SU-DHL-6 (cell line): Measurements from ENCODE around the gene HSPH1.

Experiments used
- H2AFZ ChIP-seq: fragments of 200-600 bp; sonication (generic); 2 replicates; pipeline ENCODE4 v1.6.1; 2014; ENCODE audit warnings: low read depth, mild to moderate bottlenecking, moderate library complexity, mixed read lengths, antibody characterized with exemption, low read length; ENCODE audit not compliant: severe bottlenecking
- H3F3A ChIP-seq: fragments of 200-600 bp; shearing (Covaris generic); 2 replicates; pipeline ENCODE4 v1.6.0; 2016; ENCODE audit warnings: antibody characterized with exemption, mild to moderate bottlenecking; ENCODE audit not compliant: insufficient read depth
- H3K27ac ChIP-seq: fragments of 200-600 bp; sonication (generic); 2 replicates; pipeline ENCODE4 v1.5.1; 2016; ENCODE audit warnings: low read depth, mild to moderate bottlenecking, low read length, moderate library complexity, mixed read lengths
- H3K27me3 ChIP-seq: fragments of 200-600 bp; sonication (generic), shearing (Covaris generic); 2 replicates; pipeline ENCODE4 v1.6.0; 2014; ENCODE audit warnings: mild to moderate bottlenecking, low read length
- H3K36me3 ChIP-seq: fragments of 200-600 bp; sonication (generic); 2 replicates; pipeline ENCODE4 v1.6.1; 2014; ENCODE audit warnings: mild to moderate bottlenecking, low read length, mixed read lengths
- H3K4me2 ChIP-seq: fragments of 300-600, 200-600 bp; shearing (Covaris generic), sonication (generic); 2 replicates; pipeline ENCODE4 v1.6.0; 2014; ENCODE audit warnings: low read length, low read depth, mild to moderate bottlenecking; ENCODE audit not compliant: poor library complexity, severe bottlenecking
- H3K4me3 ChIP-seq: fragments of 200-600 bp; sonication (generic); 2 replicates; pipeline ENCODE4 v1.5.1; 2014; ENCODE audit warnings: antibody characterized with exemption, low read length, mild to moderate bottlenecking, mixed read lengths; ENCODE audit not compliant: insufficient read depth, poor library complexity, severe bottlenecking
- H3K79me2 ChIP-seq: fragments of 200-600 bp; sonication (generic); 2 replicates; pipeline ENCODE4 v1.6.1; 2014; ENCODE audit warnings: mild to moderate bottlenecking, low read length, moderate library complexity; ENCODE audit not compliant: insufficient read depth
- H3K9ac ChIP-seq: fragments of 200-600 bp; sonication (generic); 2 replicates; pipeline ENCODE4 v1.7.0; 2014; ENCODE audit warnings: mild to moderate bottlenecking, low read length
- H3K9me2 ChIP-seq: fragments of 200-600 bp; sonication (generic); replicated peaks from 2 replicates; pipeline ENCODE4 v1.6.1; 2014; ENCODE audit warnings: low read length; ENCODE audit not compliant: insufficient read depth
- H3K9me3 ChIP-seq: fragments of 200-600 bp; sonication (generic); 2 replicates; pipeline ENCODE4 v1.6.1; 2014; ENCODE audit warnings: low read length, mixed read lengths; ENCODE audit not compliant: insufficient read depth
- H4K20me1 ChIP-seq: fragments of 200-600 bp; sonication (generic); 2 replicates; pipeline ENCODE4 v1.6.1; 2014; ENCODE audit warnings: low read depth, mild to moderate bottlenecking, antibody characterized with exemption, low read length, moderate library complexity, mixed read lengths
- EZH2phosphoT487 ChIP-seq: fragments of 200-600 bp; sonication (generic), shearing (Covaris generic); conservative IDR thresholded peaks from 2 replicates; pipeline ENCODE4 v1.6.1; 2018; ENCODE audit warnings: mild to moderate bottlenecking, antibody characterized with exemption, low read length, moderate library complexity, mixed read lengths
- TF ChIP-seq, protein P1 (sequence below): fragments of 200-600 bp; sonication (generic); IDR thresholded peaks from one replicate; pipeline ENCODE4 v1.5.1; 2017; ENCODE audit warnings: antibody characterized with exemption, mild to moderate bottlenecking, low read length, moderate library complexity; ENCODE audit not compliant: insufficient read depth, poor library complexity, severe bottlenecking

The HSPH1 gene

DNA sequence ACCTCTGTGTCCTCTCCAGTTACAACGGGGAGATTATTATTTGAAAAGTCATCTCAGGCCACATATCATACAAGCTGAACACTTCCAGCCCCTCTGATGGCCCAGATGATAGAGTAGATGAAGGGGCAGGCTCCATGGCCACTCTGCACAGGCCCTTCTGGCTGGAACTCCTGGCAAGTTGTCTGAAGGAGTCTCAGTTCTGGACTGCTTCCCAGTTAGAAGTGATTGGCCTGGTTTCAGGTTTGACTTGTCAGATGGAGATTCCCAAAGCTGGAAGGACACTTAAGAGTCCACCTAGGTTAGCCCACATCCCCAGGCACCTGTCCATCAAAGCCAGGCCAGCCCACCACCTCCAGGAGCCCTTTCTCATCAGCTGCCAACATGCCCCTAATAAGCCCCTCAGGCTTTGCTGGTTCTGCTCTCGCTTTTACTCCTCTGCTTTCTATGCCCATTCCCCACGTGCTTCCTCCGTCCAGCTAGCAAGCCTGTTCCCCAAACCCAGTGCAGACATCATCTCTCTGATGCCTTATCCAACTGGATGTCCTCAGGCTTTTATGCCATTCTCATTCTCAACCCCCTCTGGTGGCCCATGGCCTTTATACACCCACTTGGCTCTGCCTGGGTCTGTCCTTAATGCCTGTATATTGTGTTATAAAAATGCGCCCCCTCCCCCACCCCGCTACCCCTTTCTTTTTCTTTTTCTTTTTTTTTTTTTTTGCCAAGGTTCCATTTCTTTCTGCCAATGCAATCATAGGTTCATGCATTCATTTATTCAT, 56.5 kb downstream of the HSPH1 start:
- H3K4me3 ChIP-seq = no peak overlapping the region
- H3K27me3 ChIP-seq = no peaks in the 10 kb centered on the region
- no peak overlapping the region for H3K9ac ChIP-seq
- no peaks in the 10 kb centered on the region for H3F3A ChIP-seq
- TF ChIP-seq, protein P1, sequence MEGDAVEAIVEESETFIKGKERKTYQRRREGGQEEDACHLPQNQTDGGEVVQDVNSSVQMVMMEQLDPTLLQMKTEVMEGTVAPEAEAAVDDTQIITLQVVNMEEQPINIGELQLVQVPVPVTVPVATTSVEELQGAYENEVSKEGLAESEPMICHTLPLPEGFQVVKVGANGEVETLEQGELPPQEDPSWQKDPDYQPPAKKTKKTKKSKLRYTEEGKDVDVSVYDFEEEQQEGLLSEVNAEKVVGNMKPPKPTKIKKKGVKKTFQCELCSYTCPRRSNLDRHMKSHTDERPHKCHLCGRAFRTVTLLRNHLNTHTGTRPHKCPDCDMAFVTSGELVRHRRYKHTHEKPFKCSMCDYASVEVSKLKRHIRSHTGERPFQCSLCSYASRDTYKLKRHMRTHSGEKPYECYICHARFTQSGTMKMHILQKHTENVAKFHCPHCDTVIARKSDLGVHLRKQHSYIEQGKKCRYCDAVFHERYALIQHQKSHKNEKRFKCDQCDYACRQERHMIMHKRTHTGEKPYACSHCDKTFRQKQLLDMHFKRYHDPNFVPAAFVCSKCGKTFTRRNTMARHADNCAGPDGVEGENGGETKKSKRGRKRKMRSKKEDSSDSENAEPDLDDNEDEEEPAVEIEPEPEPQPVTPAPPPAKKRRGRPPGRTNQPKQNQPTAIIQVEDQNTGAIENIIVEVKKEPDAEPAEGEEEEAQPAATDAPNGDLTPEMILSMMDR = no peak
- TF ChIP-seq EZH2phosphoT487 = no peak
- H4K20me1 ChIP-seq = no peaks in the 10 kb centered on the region
- no peak overlapping the region for H3K27ac ChIP-seq
- no peak overlapping the region for H3K4me2 ChIP-seq
- no peaks in the 10 kb centered on the region for H3K9me2 ChIP-seq
- no peaks in the 10 kb centered on the region for H3K79me2 ChIP-seq
- no peaks in the 10 kb centered on the region for H3K36me3 ChIP-seq
- no peak overlapping the region for H2AFZ ChIP-seq
- H3K9me3 ChIP-seq = no peaks in the 10 kb centered on the region

DNA sequence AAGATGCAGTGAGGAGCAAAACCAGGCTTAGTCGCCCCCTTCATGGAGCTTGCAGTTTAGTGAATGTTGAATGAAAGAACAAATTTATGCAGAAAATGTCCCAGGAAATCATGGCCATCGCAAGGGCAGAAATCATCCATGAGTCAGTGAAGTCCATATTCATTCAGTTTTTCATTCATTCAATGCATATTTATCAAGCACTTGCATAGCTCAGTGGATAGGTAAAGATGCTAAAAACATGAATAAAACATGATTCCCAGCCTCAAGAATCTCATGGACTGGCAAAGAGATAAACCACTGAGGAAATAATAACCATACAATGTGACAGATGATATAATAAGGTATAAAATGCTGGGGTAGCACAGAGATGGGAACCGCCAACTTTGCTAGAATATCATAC, 58.8 kb downstream of the HSPH1 start:
- no peaks in the 10 kb centered on the region for H4K20me1 ChIP-seq
- H2AFZ ChIP-seq = no peak overlapping the region
- no peaks in the 10 kb centered on the region for H3K79me2 ChIP-seq
- no peak overlapping the region for H3K4me2 ChIP-seq
- no peak overlapping the region for H3K27ac ChIP-seq
- no peaks in the 10 kb centered on the region for H3F3A ChIP-seq
- H3K4me3 ChIP-seq = no peak overlapping the region
- H3K27me3 ChIP-seq = no peaks in the 10 kb centered on the region
- H3K9ac ChIP-seq = no peak overlapping the region
- TF ChIP-seq, protein P1 = no peak
- 0 out of 2 replicates have a peak, but pooled peaks have one; percentile 34 for TF ChIP-seq EZH2phosphoT487
- H3K9me2 ChIP-seq = no peaks in the 10 kb centered on the region
- no peaks in the 10 kb centered on the region for H3K36me3 ChIP-seq
- no peaks in the 10 kb centered on the region for H3K9me3 ChIP-seq

DNA sequence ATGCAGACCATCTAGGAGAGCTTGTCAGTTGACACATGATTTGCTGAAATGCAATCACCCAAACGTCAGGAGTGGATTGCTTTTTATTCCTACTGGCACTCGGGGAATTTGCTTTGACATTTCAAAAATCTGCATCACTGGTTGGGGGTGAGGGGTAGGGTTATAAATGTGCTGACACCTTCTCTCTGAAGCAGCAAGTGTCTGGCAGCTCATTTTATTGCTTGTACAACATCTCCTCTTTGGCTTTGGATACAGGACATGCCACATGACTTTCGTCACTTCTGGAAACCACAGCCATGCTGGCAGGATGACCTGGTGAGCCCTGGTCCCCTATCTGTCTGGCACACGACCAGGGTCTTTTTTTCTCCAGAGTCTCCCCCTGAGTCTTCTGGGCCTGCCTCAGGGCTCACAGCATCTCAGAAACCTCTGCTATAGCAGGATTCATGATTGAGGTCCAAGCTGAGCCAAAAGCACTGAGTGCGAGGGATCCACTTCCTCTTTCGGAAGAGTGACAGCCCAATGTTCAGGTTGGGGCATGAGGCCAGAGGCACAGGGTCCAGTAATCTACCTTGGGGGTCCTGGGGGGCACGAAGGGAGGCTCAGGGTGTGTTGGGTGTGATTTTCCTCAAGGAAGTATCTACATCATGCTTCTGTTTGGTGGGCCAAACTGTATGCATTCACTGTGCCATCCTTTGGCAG, 60.1 kb downstream of the HSPH1 start:
- Histone ChIP-seq H3K9me3 (no peaks in the 10 kb centered on the region), H3K4me2 (no peak overlapping the region), H3K79me2 (no peaks in the 10 kb centered on the region), H3K4me3 (no peak overlapping the region), H3F3A (no peaks in the 10 kb centered on the region), H3K27ac (no peak overlapping the region), H3K36me3 (no peaks in the 10 kb centered on the region), H3K27me3 (no peaks in the 10 kb centered on the region), H2AFZ (no peak overlapping the region), H3K9me2 (no peaks in the 10 kb centered on the region), H3K9ac (no peak overlapping the region), H4K20me1 (no peaks in the 10 kb centered on the region)
- no peak for TF ChIP-seq EZH2phosphoT487
- TF ChIP-seq, protein P1 = no peak
